Spleen (tissue), 11 donors: ENCODE measurements around the gene LIMD2. TPM values are rescaled to one million over a fixed set of nuclear protein-coding genes. Genes with fewer than 3 reads are reported as not detected.
"Not testable (repeated sequence)": the region's sequence is repeated elsewhere in the genome, so short reads cannot be mapped to it uniquely, and the experiment has no call there.

Source experiments
- DNase-seq: peaks from one replicate; pipeline ENCODE4 v3.0.0-alpha.2; 2020
- H3K27ac ChIP-seq, 8 donors: fragments of 200-600 bp; sonication (generic) in 7 of 8; 1 replicate in 4 of 8; 2 replicates in 4 of 8; pipeline versions ENCODE4 v1.5.0 to v1.8.0; 2016 to 2021; ENCODE audit warnings: inconsistent platforms in 4 of 8, mild to moderate bottlenecking in 4 of 8, moderate library complexity in 1 of 8
- H3K27me3 ChIP-seq, 7 donors: fragments of 200-600 bp; sonication (generic) in 6 of 7; replicated peaks in 1 of 7; 1 replicate in 4 of 7; 2 replicates in 3 of 7; pipeline versions ENCODE4 v1.5.0 to v1.8.0; 2016 to 2021; ENCODE audit warnings: inconsistent platforms in 3 of 7, mild to moderate bottlenecking in 1 of 7
- H3K36me3 ChIP-seq, 6 donors: fragments of 200-600 bp; sonication (generic) in 5 of 6; 1 replicate in 4 of 6; 2 replicates in 2 of 6; pipeline versions ENCODE4 v1.5.0 to v1.8.0; 2016 to 2021; ENCODE audit warnings: inconsistent platforms in 2 of 6
- H3K4me1 ChIP-seq, 6 donors: fragments of 200-600 bp; sonication (generic) in 5 of 6; 1 replicate in 3 of 6; 2 replicates in 3 of 6; pipeline versions ENCODE4 v1.5.0 to v1.8.0; 2016 to 2021; ENCODE audit warnings: inconsistent platforms in 3 of 6
- H3K4me3 ChIP-seq, 8 donors: fragments of 200-600 bp; sonication (generic) in 7 of 8; 1 replicate in 4 of 8; 2 replicates in 4 of 8; pipeline versions ENCODE4 v1.5.0 to v1.8.0; 2016 to 2021; ENCODE audit warnings: inconsistent platforms in 4 of 8, mild to moderate bottlenecking in 4 of 8, moderate library complexity in 2 of 8
- H3K9me3 ChIP-seq, 8 donors: fragments of 200-600 bp; sonication (generic) in 7 of 8; 1 replicate in 4 of 8; 2 replicates in 4 of 8; pipeline versions ENCODE4 v1.5.0 to v1.8.0; 2016 to 2021; ENCODE audit warnings: inconsistent platforms in 4 of 8
- CTCF ChIP-seq, 11 experiments: fragments of 200-600 bp in 7 of 11; fragments of 450-650 bp in 4 of 11; sonication (generic) in 4 of 11; IDR thresholded peaks in 8 of 11; conservative IDR thresholded peaks in 3 of 11; 1 replicate in 7 of 11; 2 replicates in 4 of 11; pipeline versions ENCODE4 v1.4.0 to v1.8.0; 2016 to 2021; ENCODE audit warnings: antibody characterized with exemption in 11 of 11, inconsistent platforms in 4 of 11, mild to moderate bottlenecking in 1 of 11
- POLR2A ChIP-seq, 3 donors: fragments of 450-650 bp; IDR thresholded peaks; one replicate each; pipeline ENCODE4 v1.5.1; 2017; ENCODE audit warnings: antibody characterized with exemption in 3 of 3, mild to moderate bottlenecking in 1 of 3
- POLR2AphosphoS5 ChIP-seq, 3 donors: sonication (generic); formaldehyde crosslinking; IDR thresholded peaks; one replicate each; pipeline ENCODE4 v1.5.1; 2017; ENCODE audit warnings: antibody characterized with exemption in 3 of 3
- WGBS, 5 donors: extraction: QIAGEN DNeasy Blood & Tissue Kit in 3 of 5; methylation state at CpG; one replicate each; pipeline versions ENCODE4 v1.1.5 to v1.1.7; 2013 to 2018; 5-methylcytosine and 5-hydroxymethylcytosine counted together
- intact Hi-C: fragments of 100-400 bp; cut with DNase I; formaldehyde crosslinking; loops from one replicate; pipeline ENCODE4 v1.15.0; 2023; ENCODE audit warnings: low total_unique reads
- polyA plus RNA-seq, 3 donors: library from polyadenylated mRNA; stranded (reverse); fragments of 200-250 nt; gene quantifications; one replicate each; pipeline ENCODE4 v1.2.1, GENCODE V29; 2013
- total RNA-seq, 7 donors: library from RNA; depleted of rRNA in 3 of 7; stranded (reverse); fragments of >200 nt in 3 of 7; fragmentation: NEBNext Ultra II Directional in 4 of 7; extraction: Animal tissue kit (Norgen Biotek cat#: 25700) in 4 of 7; gene quantifications; one replicate each; pipeline versions ENCODE4 v1.1.0 to v1.2.1, GENCODE V29; 2016 to 2021
- donor health status: healthy with polysubstance abuse.
- donor health status: DM: no; HTN: no; CAD: no; lungs with moderate emphysema.
- donor health status: DM: no; HTN: no; CAD: no.
- donor health status: Bipolar disorder and iron deficiency.
- donor health status: healthy.
- donor health status: DM: no; HTN: no; CAD: no.
- donor health status: DM: yes; HTN: yes; CAD: no.

Gene LIMD2
- total and polyA plus RNA-seq, 10 donors: 211 to 554 (median 304) TPM

GRCh38 chr17:63740464-63741142 lies 40.7 kb upstream of the LIMD2 start:
- Histone ChIP-seq H3K9me3 (no peaks in the 10 kb centered on the region), H3K4me3 (peak overlapping the region; percentile 52 to 96 (median 80)), H3K4me1 (peaks cover 7 to 69% (median 16%) of the 10 kb centered on the region in 6 donors), H3K27me3 (no peaks in the 10 kb centered on the region), H3K27ac (peak overlapping the region; percentile 80 to 99 (median 98)), H3K36me3 (peaks cover 0 to 14% (median 6%) of the 10 kb centered on the region in 6 donors)
- DNase-seq: no peak
- no peak for TF ChIP-seq POLR2A (IDR thresholded peaks at IDR 0.05)
- TF ChIP-seq CTCF (IDR thresholded peaks at IDR 0.05 in 8 of 11, conservative IDR thresholded peaks at IDR 0.05 in 3 of 11): no peak
- TF ChIP-seq POLR2AphosphoS5 (IDR thresholded peaks at IDR 0.05): no peak
- WGBS, 5 donors: 34 to 39% (median 37%) methylated on average over 12 of the region's 12 CpGs
- intact Hi-C loops: loop anchor here (10.0 kb wide), 1 partner anchor 46 kb away; no protein-coding TSS in a partner anchor

- intact Hi-C loops: no loop called here
- 89 to 98% (median 92%) methylated on average over 7 to 8 of the region's 8 CpGs for WGBS, 5 donors
- Histone ChIP-seq H3K4me3 (no peak overlapping the region), H3K27ac (no peak overlapping the region), H3K9me3 (no peaks in the 10 kb centered on the region), H3K4me1 (peaks cover 6 to 37% (median 7%) of the 10 kb centered on the region in 6 donors), H3K27me3 (no peaks in the 10 kb centered on the region), H3K36me3 (peaks cover 0 to 27% (median 0%) of the 10 kb centered on the region in 6 donors)
- no peak for DNase-seq
- TF ChIP-seq POLR2A (IDR thresholded peaks at IDR 0.05): no peak
- no peak for TF ChIP-seq CTCF (IDR thresholded peaks at IDR 0.05 in 8 of 11, conservative IDR thresholded peaks at IDR 0.05 in 3 of 11)
- no peak for TF ChIP-seq POLR2AphosphoS5 (IDR thresholded peaks at IDR 0.05)
These were observed 35.8 kb upstream of the LIMD2 start for GRCh38 chr17:63735691-63736090.

GRCh38 chr17:63722403-63722802 lies 22.5 kb upstream of the LIMD2 start:
- intact Hi-C loops: no loop called here
- no peak for DNase-seq
- Histone ChIP-seq H3K4me1 (no peaks in the 10 kb centered on the region), H3K27ac (no peak overlapping the region), H3K4me3 (no peak overlapping the region), H3K9me3 (no peaks in the 10 kb centered on the region), H3K36me3 (peaks cover 0 to 95% (median 23%) of the 10 kb centered on the region in 6 donors), H3K27me3 (no peaks in the 10 kb centered on the region)
- 79 to 92% (median 89%) methylated on average over 2 of the region's 2 CpGs for whole genome bisulfite sequencing, 5 donors
- TF ChIP-seq POLR2AphosphoS5 (IDR thresholded peaks at IDR 0.05) (no peak), POLR2A (IDR thresholded peaks at IDR 0.05) (no peak), CTCF (IDR thresholded peaks at IDR 0.05 in 8 of 11, conservative IDR thresholded peaks at IDR 0.05 in 3 of 11) (no peak)

- H3K4me3 ChIP-seq, H3K27me3 ChIP-seq, intact Hi-C loops, DNase-seq, H3K27ac ChIP-seq, H3K4me1 ChIP-seq, H3K9me3 ChIP-seq: not testable (repeated sequence)
- H3K36me3 ChIP-seq: peaks cover 0 to 88% (median 9%) of the 10 kb centered on the region in 6 donors
- 95 to 100% (median 95%) methylated on average over 5 of the region's 5 CpGs for WGBS, 5 donors
These were observed 20.3 kb upstream of the LIMD2 start for GRCh38 chr17:63720194-63720593.
